ENCODE data around the gene FRY.

Gene FRY

GRCh38 chr13:32179708-32180107 is 148.1 kb downstream of the FRY start:
- no peak for DNase-seq

- DNase-seq, result no peak
Observed at GRCh38 chr13:32187651-32188050, 156.1 kb downstream of the FRY start.

- DNase-seq, result no peak
Observed at GRCh38 chr13:32191452-32191998, 160.0 kb downstream of the FRY start.

- no peak for DNase-seq
Observed at GRCh38 chr13:32195713-32196112, 164.1 kb downstream of the FRY start.

GRCh38 chr13:32199168-32199567 is 167.6 kb downstream of the FRY start:
- no peak for DNase-seq

GRCh38 chr13:32200741-32201140 is 169.2 kb downstream of the FRY start:
- no peak for DNase-seq

- no peak for DNase-seq
Observed at GRCh38 chr13:32201809-32202208, 170.2 kb downstream of the FRY start.

- no peak for DNase-seq
Observed at GRCh38 chr13:32202268-32202667, 170.7 kb downstream of the FRY start.

GRCh38 chr13:32203221-32203620 is 171.6 kb downstream of the FRY start:
- no peak for DNase-seq

- no peak for DNase-seq
Observed at GRCh38 chr13:32203736-32204135, 172.2 kb downstream of the FRY start.

- DNase-seq, result no peak
Observed at GRCh38 chr13:32205431-32206096, 174.0 kb downstream of the FRY start.

GRCh38 chr13:32206097-32206740 is 174.6 kb downstream of the FRY start:
- no peak for DNase-seq

GRCh38 chr13:32208860-32209259 is 177.3 kb downstream of the FRY start:
- no peak for DNase-seq

GRCh38 chr13:32209652-32210051 is 178.1 kb downstream of the FRY start:
- DNase-seq, result no peak

GRCh38 chr13:32210101-32210500 is 178.5 kb downstream of the FRY start:
- no peak for DNase-seq

GRCh38 chr13:32211813-32212212 is 180.2 kb downstream of the FRY start:
- DNase-seq, result no peak

- DNase-seq, result no peak
Observed at GRCh38 chr13:32212421-32212820, 180.8 kb downstream of the FRY start.

GRCh38 chr13:32213626-32214025 is 182.1 kb downstream of the FRY start:
- no peak for DNase-seq

GRCh38 chr13:32214071-32214470 is 182.5 kb downstream of the FRY start:
- no peak for DNase-seq

GRCh38 chr13:32216281-32216680 is 184.7 kb downstream of the FRY start:
- no peak for DNase-seq

- no peak for DNase-seq
Observed at GRCh38 chr13:32222046-32222676, 190.6 kb downstream of the FRY start.

GRCh38 chr13:32224916-32225315 is 193.3 kb downstream of the FRY start:
- DNase-seq, result no peak

- no peak for DNase-seq
Observed at GRCh38 chr13:32225481-32225931, 193.9 kb downstream of the FRY start.
